K562 (cell line): ENCODE measurements around the gene EN2. TPM values are rescaled to one million over a fixed set of nuclear protein-coding genes. Genes with fewer than 3 reads are reported as not detected.

Experiments
- ATAC-seq: fragments of 200-7000 bp; cut with Tn5 transposase; 3 replicates; pipeline ENCODE4 v1.9.1; 2020; ENCODE audit warnings: moderate library complexity
- BruUV-seq: library from RNA; stranded (reverse); fragments of 400-500 nt; replicated peaks from 2 replicates; lab custom pipeline; 2021; lab: Mats Ljungman, UMichigan
- CTCF ChIA-PET: fragments of 300-600 bp; formaldehyde crosslinking; extraction: SDS; loops from one replicate; lab custom pipeline; 2021; ENCODE audit warnings: low intra/inter-chr PET ratio; lab: Yijun Ruan, JAX
- POLR2A ChIA-PET: fragments of 300-600, 350-650 bp; sonication (Branson Sonifier 250); formaldehyde crosslinking; extraction: SDS; loops from one replicate; lab custom pipeline; 2021; ENCODE audit warnings: antibody characterized with exemption, inconsistent platforms; lab: Yijun Ruan, JAX
- DNase-seq, 4 experiments: peaks; one replicate each; pipeline versions ENCODE4 v3.0.0 to v3.0.0-alpha.2; 2011 to 2018; ENCODE audit warnings: low spot score in 3 of 4, mixed read lengths in 3 of 4; ENCODE audit errors: extremely low read depth in 1 of 4
- FAIRE-seq: peaks from 2 replicates; lab custom pipeline; 2011; peaks lifted over from hg19 to GRCh38; lab: Jason Lieb, UNC
- H2AFZ ChIP-seq: 2 replicates; pipeline ENCODE4 v1.6.0; 2011; ENCODE audit warnings: low read depth, low read length, control low read depth, inconsistent platforms
- H3K27ac ChIP-seq: fragments of 200-600 bp; 3 replicates; pipeline ENCODE4 v1.8.0; 2011; ENCODE audit warnings: low read depth, mild to moderate bottlenecking, control low read depth, inconsistent platforms, low read length, moderate library complexity, mixed read lengths; ENCODE audit errors: extremely low read depth
- H3K27me3 ChIP-seq, 2 experiments: fragments of 300-600 bp in 1 of 2; 2 replicates in 1 of 2; 3 replicates in 1 of 2; pipeline versions ENCODE4 v1.6.0 to v1.8.0; 2011; ENCODE audit warnings: inconsistent platforms in 2 of 2, low read length in 2 of 2, mild to moderate bottlenecking in 1 of 2, mixed read lengths in 1 of 2, moderate library complexity in 1 of 2; ENCODE audit not compliant: control insufficient read depth in 2 of 2, insufficient read depth in 2 of 2
- H3K36me3 ChIP-seq: fragments of 300-600 bp; 3 replicates; pipeline ENCODE4 v1.8.0; 2011; ENCODE audit warnings: mild to moderate bottlenecking, low read length, inconsistent platforms; ENCODE audit not compliant: control insufficient read depth, insufficient read depth
- H3K4me1 ChIP-seq, 2 experiments: fragments of 200-600 bp in 1 of 2; replicated peaks in 1 of 2; 2 replicates in 1 of 2; 3 replicates in 1 of 2; pipeline versions ENCODE4 v1.5.1 to v1.8.0; 2011; ENCODE audit warnings: inconsistent platforms in 2 of 2, low read length in 2 of 2, mild to moderate bottlenecking in 1 of 2, mixed read lengths in 1 of 2, moderate library complexity in 1 of 2; ENCODE audit not compliant: control insufficient read depth in 2 of 2, insufficient read depth in 2 of 2
- H3K4me2 ChIP-seq: 2 replicates; pipeline ENCODE4 v1.6.1; 2011; ENCODE audit warnings: low read length, control low read depth, inconsistent platforms, mixed read lengths; ENCODE audit not compliant: insufficient read depth
- H3K4me3 ChIP-seq: fragments of 200-600 bp; sonication (generic), shearing (Covaris generic); 2 replicates; pipeline ENCODE4 v1.5.1; 2016; ENCODE audit warnings: control low read depth, inconsistent platforms
- H3K79me2 ChIP-seq: fragments of 200-600 bp; 3 replicates; pipeline ENCODE4 v1.8.0; 2011; ENCODE audit warnings: low read length, inconsistent platforms; ENCODE audit not compliant: control insufficient read depth, insufficient read depth
- H3K9ac ChIP-seq, 2 experiments: 2 replicates each; pipeline versions ENCODE4 v1.6.0 to v1.6.1; 2011; ENCODE audit warnings: low read depth in 2 of 2, low read length in 2 of 2, control low read depth in 1 of 2, inconsistent platforms in 1 of 2, mild to moderate bottlenecking in 1 of 2, mixed read lengths in 1 of 2; ENCODE audit not compliant: insufficient read depth in 1 of 2
- H3K9me1 ChIP-seq: one replicate; pipeline ENCODE4 v1.6.0; 2011; ENCODE audit warnings: inconsistent platforms, mild to moderate bottlenecking, low read length, moderate library complexity; ENCODE audit not compliant: control insufficient read depth, insufficient read depth
- H3K9me3 ChIP-seq: replicated peaks from 2 replicates; pipeline ENCODE4 v1.5.1; 2011; ENCODE audit warnings: low read depth, low read length, inconsistent platforms; ENCODE audit not compliant: control insufficient read depth, insufficient read depth
- H4K20me1 ChIP-seq: replicated peaks from 2 replicates; pipeline ENCODE4 v1.6.1; 2011; ENCODE audit warnings: low read length, inconsistent platforms, mixed read lengths; ENCODE audit not compliant: control insufficient read depth, insufficient read depth
- ATF1 ChIP-seq, 2 experiments: fragments of 450-650 bp in 1 of 2; IDR thresholded peaks; 2 replicates each; pipeline ENCODE4 v1.6.1; 2016; ENCODE audit warnings: missing compliant biosample characterization in 1 of 2, missing genetic modification characterization in 1 of 2
- BCOR ChIP-seq: fragments of 450-650 bp; IDR thresholded peaks from 2 replicates; pipeline ENCODE4 v1.6.1; 2016
- BRD4 ChIP-seq: fragments of 200-600 bp; sonication (generic); IDR thresholded peaks from 2 replicates; pipeline ENCODE4 v1.6.1; 2017; ENCODE audit warnings: inconsistent platforms
- CBFA2T2 ChIP-seq: fragments of 450-650 bp; conservative IDR thresholded peaks from 2 replicates; pipeline ENCODE4 v1.6.1; 2017; ENCODE audit warnings: mild to moderate bottlenecking
- HDAC1 ChIP-seq, 2 experiments: fragments of 450-650 bp; IDR thresholded peaks; 2 replicates each; pipeline ENCODE4 v1.6.1; 2016 to 2017; ENCODE audit warnings: inconsistent platforms in 1 of 2, mild to moderate bottlenecking in 1 of 2, moderate library complexity in 1 of 2
- KDM1A ChIP-seq, 2 experiments: fragments of 450-650 bp; IDR thresholded peaks; 2 replicates each; pipeline ENCODE4 v1.6.1; 2016; ENCODE audit warnings: mild to moderate bottlenecking in 2 of 2
- NR2C2 ChIP-seq, 2 experiments: fragments of 200-800 bp in 1 of 2; sonication (Bioruptor generic) in 1 of 2; sonication (generic) in 1 of 2; formaldehyde crosslinking in 1 of 2; IDR thresholded peaks; 2 replicates each; pipeline versions ENCODE4 v1.6.1 to v1.8.0; 2016 to 2022; ENCODE audit warnings: mild to moderate bottlenecking in 1 of 2, missing compliant biosample characterization in 1 of 2, missing genetic modification characterization in 1 of 2, missing genetic modification reagents in 1 of 2
- PHTF2 ChIP-seq: fragments of 250-450 bp; sonication (Bioruptor Pico); IDR thresholded peaks from 2 replicates; pipeline ENCODE4 v1.5.0; 2021; ENCODE audit warnings: mild to moderate bottlenecking
- RAD51 ChIP-seq: fragments of 450-650 bp; IDR thresholded peaks from 2 replicates; pipeline ENCODE4 v1.7.1; 2016; ENCODE audit warnings: low read depth, mild to moderate bottlenecking, borderline replicate concordance
- RFX7 ChIP-seq: fragments of 250-450 bp; sonication (Bioruptor Pico); IDR thresholded peaks from 2 replicates; pipeline ENCODE4 v1.5.1; 2021; ENCODE audit warnings: mild to moderate bottlenecking
- SIN3A ChIP-seq, 2 experiments: fragments of 150-350 bp in 1 of 2; IDR thresholded peaks; 2 replicates each; pipeline ENCODE4 v1.6.1; 2011 to 2016; ENCODE audit warnings: borderline replicate concordance in 2 of 2, low read depth in 2 of 2, low read length in 2 of 2, mild to moderate bottlenecking in 2 of 2, moderate library complexity in 2 of 2; ENCODE audit not compliant: control insufficient read depth in 1 of 2
- SIRT6 ChIP-seq: IDR thresholded peaks from one replicate; pipeline ENCODE4 v1.6.1; 2012; ENCODE audit warnings: low read depth, mild to moderate bottlenecking, control low read depth, inconsistent platforms, low read length, moderate library complexity
- WGBS: fragments of 100-300 bp; shearing (Covaris generic); methylation state at CpG from one replicate; pipeline ENCODE4 v1.1.6; 2016; ENCODE audit warnings: low coverage, mixed read lengths; ENCODE audit not compliant: insufficient coverage; ENCODE audit errors: missing lambda C conversion rate; 5-methylcytosine and 5-hydroxymethylcytosine counted together
- in situ Hi-C: fragments of 300-500 bp; cut with MboI; formaldehyde crosslinking; loops from 4 replicates; pipeline ENCODE4 v1.15.0; 2018; ENCODE audit warnings: inconsistent platforms, mixed read lengths
- intact Hi-C: fragments of 100-400 bp; cut with micrococcal nuclease; formaldehyde crosslinking; loops from 2 replicates; pipeline ENCODE4 v1.14.2; 2022
- polyA plus RNA-seq, 8 experiments: library from polyadenylated mRNA; depleted of rRNA in 4 of 8; stranded (reverse) in 5 of 8; unstranded in 3 of 8; fragments of >200 nt; fragmentation: Nextera tagmentation in 2 of 8; fragmentation: Illumina TruSeq in 1 of 8; extraction: Ambion mirVana in 2 of 8; extraction: Trizol in 1 of 8; gene quantifications; 2 replicates each; pipeline versions ENCODE4 v1.2.1 to v1.2.3, GENCODE V29; 2011 to 2014; ENCODE audit warnings: inconsistent platforms in 1 of 8, missing spikeins in 1 of 8
- total RNA-seq, 7 experiments: library from RNA; depleted of rRNA in 6 of 7; stranded (reverse); fragments of >200 nt in 6 of 7; fragmentation: Illumina TruSeq in 2 of 7; extraction: Trizol in 2 of 7; gene quantifications; 2 replicates each; pipeline versions ENCODE4 v1.2.1 to v1.2.3, GENCODE V29; 2011 to 2021; ENCODE audit warnings: low replicate concordance in 1 of 7
- TF ChIP-seq, protein P1 (sequence below), 2 experiments: fragments of 450-650 bp in 1 of 2; sonication (generic) in 1 of 2; formaldehyde crosslinking in 1 of 2; IDR thresholded peaks in 1 of 2; conservative IDR thresholded peaks in 1 of 2; 2 replicates each; pipeline versions ENCODE4 v1.6.1 to v1.8.1; 2016 to 2023; ENCODE audit warnings: mild to moderate bottlenecking in 2 of 2, moderate library complexity in 2 of 2, inconsistent platforms in 1 of 2, missing genetic modification reagents in 1 of 2
- TF ChIP-seq, protein P2 (sequence below): fragments of 200-800 bp; sonication (Bioruptor generic); IDR thresholded peaks from 2 replicates; pipeline ENCODE4 v1.6.1; 2017; ENCODE audit warnings: missing genetic modification characterization, missing compliant biosample characterization
- TF ChIP-seq, protein P3 (sequence below): fragments of 450-650 bp; formaldehyde crosslinking; IDR thresholded peaks from 2 replicates; pipeline ENCODE4 v1.4.0; 2020; ENCODE audit warnings: mild to moderate bottlenecking, mixed read lengths
- TF ChIP-seq, protein P4 (sequence below): sonication (generic); formaldehyde crosslinking; IDR thresholded peaks from 2 replicates; pipeline ENCODE4 v1.9.0; 2022; ENCODE audit warnings: mild to moderate bottlenecking, missing genetic modification reagents

Gene EN2
- total and polyA plus RNA-seq, 9 of the 15 experiments (the other 6 are each of a cell fraction or from before 2014, with no cell fraction given) = 0.04 TPM; not detected in 7

DNA sequence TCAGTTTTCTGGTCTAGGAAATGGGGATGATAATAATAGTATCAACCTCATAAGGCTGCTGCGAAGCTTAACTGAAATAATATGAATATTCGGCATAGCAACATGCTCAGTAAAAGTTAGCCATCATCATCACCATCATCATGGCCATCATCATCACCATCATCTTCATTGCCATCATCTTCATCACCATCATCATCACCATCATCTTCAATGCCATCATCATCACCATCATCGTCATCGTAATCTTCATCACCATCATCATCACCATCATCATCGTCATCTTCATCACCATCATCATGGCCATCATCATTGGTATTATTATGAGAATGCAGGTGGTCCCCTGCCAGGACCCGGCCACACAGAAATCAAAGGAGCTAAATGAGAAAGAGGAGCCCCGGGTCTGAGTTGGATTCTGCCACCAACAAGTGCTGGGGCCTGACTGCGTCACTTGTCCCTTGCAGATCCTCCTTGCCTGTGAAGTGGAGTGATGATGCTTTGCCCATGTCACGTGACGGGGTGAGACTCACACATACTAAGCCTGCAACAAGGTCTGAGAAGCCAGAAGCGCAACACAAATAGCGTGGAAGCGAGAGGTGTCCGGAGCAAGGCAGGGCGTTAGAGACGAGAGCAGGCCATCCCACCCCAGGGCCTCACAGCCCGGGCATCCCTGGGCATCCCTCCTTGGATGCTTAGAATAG, 46.1 kb upstream of the EN2 start:
- Histone ChIP-seq H3K9ac (no peak overlapping the region), H3K4me3 (no peak overlapping the region), H3K9me1 (peaks cover 2% of the 10 kb centered on the region), H3K9me3 (no peaks in the 10 kb centered on the region), H3K27ac (no peak overlapping the region), H4K20me1 (0 out of 2 replicates have a peak, but pooled peaks cover 10% of the 10 kb centered on the region), H3K79me2 (no peaks in the 10 kb centered on the region), H2AFZ (no peak overlapping the region), H3K27me3 (peaks cover 23 to 64% of the 10 kb centered on the region in 2 experiments), H3K4me2 (no peak overlapping the region), H3K36me3 (no peaks in the 10 kb centered on the region), H3K4me1 (peaks cover 0 to 21% of the 10 kb centered on the region in 2 experiments; a peak in 2 of 5 replicates)
- DNase-seq = no peak
- no TSS peak for BruUV-seq
- no peak for ATAC-seq
- CTCF ChIA-PET = interaction anchor here (0.6 to 1.5 kb wide), 3 partner anchors 326 to 1774 kb away, joined by 3 to 4 read pairs (median 4); no protein-coding TSS in a partner anchor
- intact Hi-C loops = no loop called here
- WGBS = 3% methylated on average over 17 of the region's 17 CpGs
- POLR2A ChIA-PET = no interaction called here
- in situ Hi-C loops = no loop called here
- no peak for FAIRE-seq
- TF ChIP-seq CBFA2T2 = peak; percentile 35; the same call in 1 of the 2 replicates
- no peak for TF ChIP-seq NR2C2 (CRISPR knock-in tag; IDR thresholded peaks at IDR 0.05)
- TF ChIP-seq NR2C2 (tag; IDR thresholded peaks at IDR 0.05) = no peak
- TF ChIP-seq, protein P1, sequence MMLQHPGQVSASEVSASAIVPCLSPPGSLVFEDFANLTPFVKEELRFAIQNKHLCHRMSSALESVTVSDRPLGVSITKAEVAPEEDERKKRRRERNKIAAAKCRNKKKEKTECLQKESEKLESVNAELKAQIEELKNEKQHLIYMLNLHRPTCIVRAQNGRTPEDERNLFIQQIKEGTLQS (IDR thresholded peaks at IDR 0.05) = peak; percentile 30; the same call in 1 of the 2 replicates
- TF ChIP-seq, protein P1 (CRISPR knock-in tag; conservative IDR thresholded peaks at IDR 0.05) = no peak
- no peak for TF ChIP-seq ATF1 (CRISPR knock-in tag; IDR thresholded peaks at IDR 0.05)
- TF ChIP-seq ATF1 (tag; IDR thresholded peaks at IDR 0.05) = peak; percentile 43
- TF ChIP-seq BCOR = peak; percentile 41; the same call in 1 of the 2 replicates
- TF ChIP-seq, protein P2, sequence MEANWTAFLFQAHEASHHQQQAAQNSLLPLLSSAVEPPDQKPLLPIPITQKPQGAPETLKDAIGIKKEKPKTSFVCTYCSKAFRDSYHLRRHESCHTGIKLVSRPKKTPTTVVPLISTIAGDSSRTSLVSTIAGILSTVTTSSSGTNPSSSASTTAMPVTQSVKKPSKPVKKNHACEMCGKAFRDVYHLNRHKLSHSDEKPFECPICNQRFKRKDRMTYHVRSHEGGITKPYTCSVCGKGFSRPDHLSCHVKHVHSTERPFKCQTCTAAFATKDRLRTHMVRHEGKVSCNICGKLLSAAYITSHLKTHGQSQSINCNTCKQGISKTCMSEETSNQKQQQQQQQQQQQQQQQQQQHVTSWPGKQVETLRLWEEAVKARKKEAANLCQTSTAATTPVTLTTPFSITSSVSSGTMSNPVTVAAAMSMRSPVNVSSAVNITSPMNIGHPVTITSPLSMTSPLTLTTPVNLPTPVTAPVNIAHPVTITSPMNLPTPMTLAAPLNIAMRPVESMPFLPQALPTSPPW = no peak
- TF ChIP-seq, protein P3, sequence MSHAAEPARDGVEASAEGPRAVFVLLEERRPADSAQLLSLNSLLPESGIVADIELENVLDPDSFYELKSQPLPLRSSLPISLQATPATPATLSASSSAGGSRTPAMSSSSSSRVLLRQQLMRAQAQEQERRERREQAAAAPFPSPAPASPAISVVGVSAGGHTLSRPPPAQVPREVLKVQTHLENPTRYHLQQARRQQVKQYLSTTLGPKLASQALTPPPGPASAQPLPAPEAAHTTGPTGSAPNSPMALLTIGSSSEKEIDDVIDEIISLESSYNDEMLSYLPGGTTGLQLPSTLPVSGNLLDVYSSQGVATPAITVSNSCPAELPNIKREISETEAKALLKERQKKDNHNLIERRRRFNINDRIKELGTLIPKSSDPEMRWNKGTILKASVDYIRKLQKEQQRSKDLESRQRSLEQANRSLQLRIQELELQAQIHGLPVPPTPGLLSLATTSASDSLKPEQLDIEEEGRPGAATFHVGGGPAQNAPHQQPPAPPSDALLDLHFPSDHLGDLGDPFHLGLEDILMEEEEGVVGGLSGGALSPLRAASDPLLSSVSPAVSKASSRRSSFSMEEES (CRISPR knock-in tag) = peak; percentile 91
- TF ChIP-seq, protein P4, sequence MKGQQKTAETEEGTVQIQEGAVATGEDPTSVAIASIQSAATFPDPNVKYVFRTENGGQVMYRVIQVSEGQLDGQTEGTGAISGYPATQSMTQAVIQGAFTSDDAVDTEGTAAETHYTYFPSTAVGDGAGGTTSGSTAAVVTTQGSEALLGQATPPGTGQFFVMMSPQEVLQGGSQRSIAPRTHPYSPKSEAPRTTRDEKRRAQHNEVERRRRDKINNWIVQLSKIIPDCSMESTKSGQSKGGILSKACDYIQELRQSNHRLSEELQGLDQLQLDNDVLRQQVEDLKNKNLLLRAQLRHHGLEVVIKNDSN (CRISPR knock-in tag) = peak; percentile 85
- peak; percentile 53 to 75; a peak in 2 of 4 replicates for TF ChIP-seq KDM1A (IDR thresholded peaks at IDR 0.05)
- no peak for TF ChIP-seq BRD4
- peak in 1 of 2 experiments; percentile 21; a peak in 1 of 4 replicates for TF ChIP-seq HDAC1 (IDR thresholded peaks at IDR 0.05)
- no peak for TF ChIP-seq PHTF2 (CRISPR knock-in tag)
- no peak for TF ChIP-seq SIN3A (IDR thresholded peaks at IDR 0.05; ENCODE audit: borderline replicate concordance in 2 of 2, control insufficient read depth in 1 of 2, low read depth in 2 of 2, low read length in 2 of 2)
- no peak for TF ChIP-seq RFX7 (CRISPR knock-in tag)
- TF ChIP-seq SIRT6 = no peak
- peak; percentile 78 for TF ChIP-seq RAD51
